A673 (cell line): ENCODE results near the gene SPATA21. TPM values are rescaled to one million over a fixed set of nuclear protein-coding genes. Genes with fewer than 3 reads are reported as not detected.
"Not testable (repeated sequence)": the region's sequence is repeated elsewhere in the genome, so short reads cannot be mapped to it uniquely, and the experiment has no call there.

ENCODE experiments used
- BruUV-seq: library from RNA; stranded (reverse); fragments of 400-500 nt; replicated peaks from 2 replicates; lab custom pipeline; 2021; lab: Mats Ljungman, UMichigan
- CTCF ChIA-PET: fragments of 300-600 bp; sonication (Branson Sonifier 250); formaldehyde crosslinking; loops from one replicate; lab custom pipeline; 2022; ENCODE audit warnings: antibody characterized with exemption; lab: Charles Lee
- POLR2A ChIA-PET: fragments of 300-600 bp; sonication (Branson Sonifier 250); formaldehyde crosslinking; loops from one replicate; lab custom pipeline; 2022; ENCODE audit warnings: antibody characterized with exemption; ENCODE audit not compliant: low non-redundant PET; lab: Charles Lee
- DNase-seq: peaks from one replicate; pipeline ENCODE4 v3.0.0-alpha.2; 2015; ENCODE audit warnings: low spot score
- H3K27ac ChIP-seq: fragments of 200-600 bp; sonication (generic); 2 replicates; pipeline ENCODE4 v1.5.1; 2016; ENCODE audit warnings: mixed run types, low read depth, mild to moderate bottlenecking, mixed read lengths, antibody characterized with exemption, low read length; ENCODE audit not compliant: poor library complexity, severe bottlenecking
- H3K27me3 ChIP-seq: fragments of 200-600 bp; sonication (generic); replicated peaks from 2 replicates; pipeline ENCODE4 v1.6.1; 2017; ENCODE audit warnings: mixed run types, low read depth, mild to moderate bottlenecking, mixed read lengths, antibody characterized with exemption, low read length; ENCODE audit not compliant: insufficient read depth, poor library complexity
- H3K36me3 ChIP-seq: fragments of 200-600 bp; sonication (generic); 2 replicates; pipeline ENCODE4 v1.6.1; 2016; ENCODE audit warnings: mixed run types, mild to moderate bottlenecking, mixed read lengths, antibody characterized with exemption, low read length; ENCODE audit not compliant: insufficient read depth, poor library complexity, severe bottlenecking
- H3K4me1 ChIP-seq: fragments of 200-600 bp; sonication (generic); 2 replicates; pipeline ENCODE4 v1.6.1; 2017; ENCODE audit warnings: mixed run types, mild to moderate bottlenecking, mixed read lengths, antibody characterized with exemption, low read length; ENCODE audit not compliant: insufficient read depth, poor library complexity, severe bottlenecking
- H3K4me3 ChIP-seq: fragments of 200-600 bp; sonication (generic); 2 replicates; pipeline ENCODE4 v1.5.1; 2016; ENCODE audit warnings: low read depth, mixed run types, mild to moderate bottlenecking, mixed read lengths, low read length; ENCODE audit not compliant: poor library complexity, severe bottlenecking
- H3K9me3 ChIP-seq: fragments of 200-600 bp; sonication (generic); 2 replicates; pipeline ENCODE4 v1.6.1; 2016; ENCODE audit warnings: mixed run types, low read depth, mild to moderate bottlenecking, mixed read lengths, antibody characterized with exemption, low read length; ENCODE audit not compliant: poor library complexity, severe bottlenecking
- EZH2 ChIP-seq: fragments of 200-600 bp; sonication (generic); IDR thresholded peaks from 2 replicates; pipeline ENCODE4 v1.6.1; 2017; ENCODE audit warnings: borderline replicate concordance, low read depth, mild to moderate bottlenecking, mixed read lengths, antibody characterized with exemption, low read length; ENCODE audit not compliant: poor library complexity, severe bottlenecking
- intact Hi-C: fragments of 100-400 bp; cut with micrococcal nuclease; formaldehyde crosslinking; loops from one replicate; pipeline ENCODE4 v1.10.0; 2022; ENCODE audit not compliant: unreplicated experiment
- total RNA-seq: library from RNA; stranded (reverse); gene quantifications from 2 replicates; pipeline ENCODE4 v1.2.3, GENCODE V29; 2021
- TF ChIP-seq, protein P1 (sequence below): fragments of 300-800, 200-600 bp; sonication (generic); conservative IDR thresholded peaks from 2 replicates; pipeline ENCODE4 v1.5.1; 2017; ENCODE audit warnings: low read depth, mild to moderate bottlenecking, antibody characterized with exemption, low read length, moderate library complexity, mixed read lengths

SPATA21 gene
- total RNA-seq, 1 experiment from 2014 or later: not detected

- H3K27me3 ChIP-seq, intact Hi-C loops, BruUV-seq, H3K27ac ChIP-seq, H3K36me3 ChIP-seq, POLR2A ChIA-PET, H3K4me3 ChIP-seq, H3K9me3 ChIP-seq, H3K4me1 ChIP-seq: not testable (repeated sequence)
- TF ChIP-seq, protein P1, sequence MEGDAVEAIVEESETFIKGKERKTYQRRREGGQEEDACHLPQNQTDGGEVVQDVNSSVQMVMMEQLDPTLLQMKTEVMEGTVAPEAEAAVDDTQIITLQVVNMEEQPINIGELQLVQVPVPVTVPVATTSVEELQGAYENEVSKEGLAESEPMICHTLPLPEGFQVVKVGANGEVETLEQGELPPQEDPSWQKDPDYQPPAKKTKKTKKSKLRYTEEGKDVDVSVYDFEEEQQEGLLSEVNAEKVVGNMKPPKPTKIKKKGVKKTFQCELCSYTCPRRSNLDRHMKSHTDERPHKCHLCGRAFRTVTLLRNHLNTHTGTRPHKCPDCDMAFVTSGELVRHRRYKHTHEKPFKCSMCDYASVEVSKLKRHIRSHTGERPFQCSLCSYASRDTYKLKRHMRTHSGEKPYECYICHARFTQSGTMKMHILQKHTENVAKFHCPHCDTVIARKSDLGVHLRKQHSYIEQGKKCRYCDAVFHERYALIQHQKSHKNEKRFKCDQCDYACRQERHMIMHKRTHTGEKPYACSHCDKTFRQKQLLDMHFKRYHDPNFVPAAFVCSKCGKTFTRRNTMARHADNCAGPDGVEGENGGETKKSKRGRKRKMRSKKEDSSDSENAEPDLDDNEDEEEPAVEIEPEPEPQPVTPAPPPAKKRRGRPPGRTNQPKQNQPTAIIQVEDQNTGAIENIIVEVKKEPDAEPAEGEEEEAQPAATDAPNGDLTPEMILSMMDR: 0 out of 2 replicates have a peak, but pooled peaks have one; percentile 14
- CTCF ChIA-PET: interaction anchor here (0.6 kb wide), 1 partner anchor 659 kb away, joined by 5 read pairs; no protein-coding TSS in a partner anchor
- peak; percentile 18 for DNase-seq
Observed at GRCh38 chr1:16474891-16475290, 37.7 kb upstream of the SPATA21 start.

DNA sequence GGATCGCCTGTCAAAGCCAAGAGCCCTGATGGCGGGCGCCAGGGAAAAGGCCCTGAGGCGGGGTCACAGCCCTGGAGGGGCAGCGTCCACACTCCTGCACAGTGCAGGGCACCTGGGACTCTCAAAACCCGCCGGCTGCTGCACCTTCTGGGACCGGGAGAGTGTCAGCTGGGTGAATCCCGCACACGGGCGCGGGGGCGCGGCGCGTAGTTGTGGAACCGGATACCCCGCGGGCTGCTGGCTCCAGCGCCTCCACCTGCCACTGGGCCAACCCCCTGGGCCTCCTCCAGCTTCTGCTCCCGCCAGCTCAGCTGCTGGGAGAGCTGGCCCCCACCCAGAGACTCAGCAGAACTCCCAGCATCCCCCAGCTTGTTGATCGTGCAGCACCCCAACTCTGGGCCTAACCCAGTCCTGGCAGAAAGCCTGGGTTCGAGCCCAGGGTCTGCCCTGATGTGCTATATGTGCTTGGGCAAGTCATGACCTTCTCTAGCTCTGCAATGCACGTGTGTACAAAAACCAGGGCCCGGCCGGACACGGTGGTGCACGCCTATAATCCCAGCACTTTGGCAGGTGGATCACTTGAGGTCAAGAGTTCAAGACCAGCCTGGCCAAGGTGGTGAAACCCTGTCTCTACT lies 37.1 kb upstream of the SPATA21 start:
- no peak overlapping the region for H3K27ac ChIP-seq
- no peak overlapping the region for H3K4me3 ChIP-seq
- peaks cover 5% of the 10 kb centered on the region for H3K36me3 ChIP-seq
- no peak for DNase-seq
- no peaks in the 10 kb centered on the region for H3K27me3 ChIP-seq
- intact Hi-C loops: no loop called here
- ChIA-PET CTCF (interaction anchor here (0.6 kb wide), 1 partner anchor 658 kb away, joined by 5 read pairs; no protein-coding TSS in a partner anchor), POLR2A (no interaction called here)
- H3K9me3 ChIP-seq: no peaks in the 10 kb centered on the region
- no peaks in the 10 kb centered on the region for H3K4me1 ChIP-seq
- no TSS peak for BruUV-seq
- no peak for TF ChIP-seq EZH2
- TF ChIP-seq, protein P1: no peak

- TF ChIP-seq EZH2: no peak
- TF ChIP-seq, protein P1: no peak
- H3K27me3 ChIP-seq: no peaks in the 10 kb centered on the region
- no peaks in the 10 kb centered on the region for H3K4me1 ChIP-seq
- ChIA-PET CTCF (no interaction called here), POLR2A (no interaction called here)
- BruUV-seq: no TSS peak
- no peaks in the 10 kb centered on the region for H3K9me3 ChIP-seq
- no peak overlapping the region for H3K27ac ChIP-seq
- H3K36me3 ChIP-seq: no peaks in the 10 kb centered on the region
- intact Hi-C loops: no loop called here
- DNase-seq: no peak
- H3K4me3 ChIP-seq: no peak overlapping the region
Observed at GRCh38 chr1:16468558-16468957, 31.3 kb upstream of the SPATA21 start.
